ENCODE data around the gene PROK2.
A peak's percentile ranks its signal among the peaks of the same experiment; 100 is the strongest.

PROK2 gene

GRCh38 chr3:71760140-71760539, 24.8 kb downstream of the PROK2 start:
- TF ChIP-seq ZFX (IDR thresholded peaks at IDR 0.05; ENCODE audit: borderline replicate concordance): no peak
- no peak for TF ChIP-seq CTCF (IDR thresholded peaks at IDR 0.05)
- no peak overlapping the region for H3K27ac ChIP-seq

- no peak overlapping the region for H3K27ac ChIP-seq
- TF ChIP-seq CTCF (IDR thresholded peaks at IDR 0.05): no peak
- TF ChIP-seq ZFX (IDR thresholded peaks at IDR 0.05; ENCODE audit: borderline replicate concordance): no peak
Measured at GRCh38 chr3:71759401-71759800, 25.5 kb downstream of the PROK2 start.

- no peak overlapping the region for H3K27ac ChIP-seq
- TF ChIP-seq ZFX (IDR thresholded peaks at IDR 0.05; ENCODE audit: borderline replicate concordance) (no peak), CTCF (IDR thresholded peaks at IDR 0.05) (no peak)
Measured at GRCh38 chr3:71758091-71758490, 26.9 kb downstream of the PROK2 start.

- TF ChIP-seq CTCF (IDR thresholded peaks at IDR 0.05) (no peak), ZFX (IDR thresholded peaks at IDR 0.05; ENCODE audit: borderline replicate concordance) (no peak)
- H3K27ac ChIP-seq: peak overlapping the region; percentile 36; the same call in 1 of the 2 replicates
Measured at GRCh38 chr3:71754610-71755253, 30.2 kb downstream of the PROK2 start.

- no peak for TF ChIP-seq ZFX (IDR thresholded peaks at IDR 0.05; ENCODE audit: borderline replicate concordance)
- TF ChIP-seq CTCF (IDR thresholded peaks at IDR 0.05): no peak
- H3K27ac ChIP-seq: peak within 1 kb of the TSS; percentile 36
Measured at GRCh38 chr3:71753701-71754609, 31.0 kb downstream of the PROK2 start, which contains the start of gene GPR27. Gene GPR27, plus strand, starts transcription at chr3:71753855. Its CDS starts 195 bp downstream, at chr3:71754050.

- TF ChIP-seq CTCF (IDR thresholded peaks at IDR 0.05) (no peak), ZFX (IDR thresholded peaks at IDR 0.05; ENCODE audit: borderline replicate concordance) (no peak)
- no peak overlapping the region for H3K27ac ChIP-seq
Measured at GRCh38 chr3:71752831-71753700, 31.9 kb downstream of the PROK2 start.
